ENCODE measurements around the gene SAMHD1.
A peak's percentile ranks its signal among the peaks of the same experiment; 100 is the strongest.
"Not testable (repeated sequence)": the region's sequence is repeated elsewhere in the genome, so short reads cannot be mapped to it uniquely, and the experiment has no call there.

The SAMHD1 gene

DNA sequence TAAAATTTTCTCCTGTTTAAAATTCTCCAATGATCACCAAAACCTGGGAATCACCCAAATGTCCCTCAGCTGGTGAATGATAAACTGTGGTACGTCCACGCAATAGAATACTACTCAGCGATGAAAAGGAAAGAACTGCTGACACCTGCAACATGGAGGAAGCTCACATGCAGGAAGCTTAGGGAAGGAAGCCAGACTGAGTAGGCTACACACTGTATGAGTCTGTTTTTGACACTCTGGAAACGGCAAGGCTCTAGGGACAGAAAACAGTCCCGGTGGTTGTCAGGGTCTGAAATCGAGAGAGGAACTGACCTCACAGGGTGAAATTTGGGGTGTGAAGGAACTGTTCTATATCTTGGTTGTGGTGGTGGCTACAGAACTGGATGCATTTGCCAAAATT, 100.7 kb downstream of the SAMHD1 start:
- H3K27me3 ChIP-seq (ENCODE audit: control insufficient read depth in 5 of 5, insufficient read depth in 4 of 5, low read length in 5 of 5) = no peaks in the 10 kb centered on the region
- H3K27ac ChIP-seq (ENCODE audit: low read depth, low read length) = no peak overlapping the region
- H3K36me3 ChIP-seq (ENCODE audit: control insufficient read depth in 5 of 5, insufficient read depth in 5 of 5, low read length in 5 of 5) = peaks cover 0 to 3% (median 0%) of the 10 kb centered on the region in 5 donors
- H3K9ac ChIP-seq (ENCODE audit: low read length in 5 of 5) = no peak overlapping the region
- peaks cover 17 to 81% (median 64%) of the 10 kb centered on the region in 5 donors for H3K4me1 ChIP-seq (ENCODE audit: control insufficient read depth in 5 of 5, insufficient read depth in 5 of 5, low read length in 5 of 5)
- H3K9me3 ChIP-seq (ENCODE audit: control insufficient read depth in 5 of 5, low read length in 5 of 5) = peaks cover 0 to 3% (median 2%) of the 10 kb centered on the region in 5 donors
- no peak overlapping the region for H3K4me3 ChIP-seq (ENCODE audit: low read depth in 1 of 5, low read length in 5 of 5)

GRCh38 chr20:36849333-36850065, 102.0 kb downstream of the SAMHD1 start:
- peaks cover 0 to 3% (median 0%) of the 10 kb centered on the region in 5 donors for H3K36me3 ChIP-seq (ENCODE audit: control insufficient read depth in 5 of 5, insufficient read depth in 5 of 5, low read length in 5 of 5)
- peaks cover 13 to 76% (median 61%) of the 10 kb centered on the region in 5 donors for H3K4me1 ChIP-seq (ENCODE audit: control insufficient read depth in 5 of 5, insufficient read depth in 5 of 5, low read length in 5 of 5)
- peaks cover 0 to 3% (median 2%) of the 10 kb centered on the region in 5 donors for H3K9me3 ChIP-seq (ENCODE audit: control insufficient read depth in 5 of 5, low read length in 5 of 5)
- H3K9ac ChIP-seq (ENCODE audit: low read length in 5 of 5) = no peak overlapping the region
- H3K4me3 ChIP-seq (ENCODE audit: low read depth in 1 of 5, low read length in 5 of 5) = no peak overlapping the region
- H3K27ac ChIP-seq (ENCODE audit: low read depth, low read length) = no peak overlapping the region
- no peaks in the 10 kb centered on the region for H3K27me3 ChIP-seq (ENCODE audit: control insufficient read depth in 5 of 5, insufficient read depth in 4 of 5, low read length in 5 of 5)

DNA sequence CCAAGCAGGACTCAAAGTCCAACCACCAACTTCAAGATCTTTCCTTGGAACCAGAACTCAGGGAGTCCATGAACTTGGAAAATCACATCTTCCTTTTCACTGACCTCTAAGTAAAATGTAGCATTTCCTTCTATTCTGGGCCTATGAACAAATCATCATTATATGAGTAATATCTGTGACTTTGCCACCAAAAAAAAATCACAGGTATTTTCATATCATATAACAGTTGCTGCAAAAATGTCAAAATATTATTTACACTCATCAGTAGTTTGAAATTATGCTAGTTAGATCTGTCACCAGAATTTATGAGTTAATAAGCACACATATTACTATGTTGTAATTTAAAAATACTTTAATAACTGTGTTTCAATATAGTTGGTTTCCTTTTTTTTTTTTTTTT, 102.8 kb downstream of the SAMHD1 start:
- peaks cover 0 to 3% (median 2%) of the 10 kb centered on the region in 5 donors for H3K9me3 ChIP-seq (ENCODE audit: control insufficient read depth in 5 of 5, low read length in 5 of 5)
- H3K27ac ChIP-seq (ENCODE audit: low read depth, low read length) = peak overlapping the region; percentile 83
- H3K36me3 ChIP-seq (ENCODE audit: control insufficient read depth in 5 of 5, insufficient read depth in 5 of 5, low read length in 5 of 5) = peaks cover 0 to 3% (median 0%) of the 10 kb centered on the region in 5 donors
- no peak overlapping the region for H3K4me3 ChIP-seq (ENCODE audit: low read depth in 1 of 5, low read length in 5 of 5)
- H3K9ac ChIP-seq (ENCODE audit: low read length in 5 of 5) = no peak overlapping the region
- H3K27me3 ChIP-seq (ENCODE audit: control insufficient read depth in 5 of 5, insufficient read depth in 4 of 5, low read length in 5 of 5) = no peaks in the 10 kb centered on the region
- peaks cover 11 to 70% (median 53%) of the 10 kb centered on the region in 5 donors for H3K4me1 ChIP-seq (ENCODE audit: control insufficient read depth in 5 of 5, insufficient read depth in 5 of 5, low read length in 5 of 5)

DNA sequence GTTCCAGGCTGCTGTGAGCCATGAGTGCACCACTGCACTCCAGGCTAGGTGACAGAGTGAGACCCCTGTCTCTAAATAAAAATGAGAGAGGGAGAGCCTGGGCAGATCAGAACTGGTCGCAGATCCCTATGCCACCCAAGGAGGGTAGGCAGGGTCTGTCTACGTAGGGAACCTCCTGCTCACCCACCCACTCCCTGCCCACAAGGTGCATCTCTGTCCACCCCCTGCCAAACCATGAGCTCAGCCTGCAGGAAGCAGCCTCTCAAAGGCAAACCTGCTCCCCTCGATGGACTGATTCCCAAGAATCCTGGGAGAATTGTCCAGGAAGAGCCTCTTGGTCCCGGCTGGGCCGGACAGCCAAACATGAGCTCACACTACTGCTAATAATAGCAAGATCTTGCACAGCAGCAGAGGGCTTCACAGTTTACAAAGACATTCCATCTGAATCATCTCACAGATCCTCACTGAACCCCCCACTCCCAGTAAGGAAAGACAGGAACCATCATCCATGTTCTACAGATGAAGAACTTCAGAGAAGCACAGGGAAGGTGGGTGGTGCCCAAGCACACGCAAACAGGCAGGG, 103.3 kb downstream of the SAMHD1 start:
- Histone ChIP-seq H3K4me1 (ENCODE audit: control insufficient read depth in 5 of 5, insufficient read depth in 5 of 5, low read length in 5 of 5) (peaks cover 12 to 70% (median 56%) of the 10 kb centered on the region in 5 donors), H3K27ac (ENCODE audit: low read depth, low read length) (peak overlapping the region; percentile 83), H3K9ac (ENCODE audit: low read length in 5 of 5) (no peak overlapping the region), H3K9me3 (ENCODE audit: control insufficient read depth in 5 of 5, low read length in 5 of 5) (peaks cover 0 to 3% (median 2%) of the 10 kb centered on the region in 5 donors), H3K27me3 (ENCODE audit: control insufficient read depth in 5 of 5, insufficient read depth in 4 of 5, low read length in 5 of 5) (no peaks in the 10 kb centered on the region), H3K36me3 (ENCODE audit: control insufficient read depth in 5 of 5, insufficient read depth in 5 of 5, low read length in 5 of 5) (no peaks in the 10 kb centered on the region), H3K4me3 (ENCODE audit: low read depth in 1 of 5, low read length in 5 of 5) (no peak overlapping the region)

DNA sequence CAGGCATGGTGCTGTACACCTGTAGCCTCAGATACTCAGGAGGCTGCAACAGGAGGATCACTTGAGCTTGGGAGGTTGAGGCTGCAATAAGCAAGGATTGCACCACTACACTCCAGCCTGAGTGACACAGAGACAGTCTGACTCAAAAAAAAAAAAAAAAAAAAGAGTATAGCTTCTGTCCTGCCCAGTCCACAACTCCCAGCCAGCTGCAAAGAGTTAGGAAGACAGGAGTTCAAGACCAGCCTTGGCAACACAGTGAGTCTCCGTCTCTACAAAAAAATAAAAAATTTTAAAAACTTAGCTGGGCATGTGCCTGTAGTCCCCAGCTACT, 103.8 kb downstream of the SAMHD1 start:
- peaks cover 0 to 3% (median 2%) of the 10 kb centered on the region in 5 donors for H3K9me3 ChIP-seq (ENCODE audit: control insufficient read depth in 5 of 5, low read length in 5 of 5)
- no peak overlapping the region for H3K9ac ChIP-seq (ENCODE audit: low read length in 5 of 5)
- H3K27ac ChIP-seq (ENCODE audit: low read depth, low read length) = peak overlapping the region; percentile 83
- H3K4me3 ChIP-seq (ENCODE audit: low read depth in 1 of 5, low read length in 5 of 5) = no peak overlapping the region
- peaks cover 12 to 71% (median 58%) of the 10 kb centered on the region in 5 donors for H3K4me1 ChIP-seq (ENCODE audit: control insufficient read depth in 5 of 5, insufficient read depth in 5 of 5, low read length in 5 of 5)
- H3K36me3 ChIP-seq (ENCODE audit: control insufficient read depth in 5 of 5, insufficient read depth in 5 of 5, low read length in 5 of 5) = no peaks in the 10 kb centered on the region
- H3K27me3 ChIP-seq (ENCODE audit: control insufficient read depth in 5 of 5, insufficient read depth in 4 of 5, low read length in 5 of 5) = no peaks in the 10 kb centered on the region

DNA sequence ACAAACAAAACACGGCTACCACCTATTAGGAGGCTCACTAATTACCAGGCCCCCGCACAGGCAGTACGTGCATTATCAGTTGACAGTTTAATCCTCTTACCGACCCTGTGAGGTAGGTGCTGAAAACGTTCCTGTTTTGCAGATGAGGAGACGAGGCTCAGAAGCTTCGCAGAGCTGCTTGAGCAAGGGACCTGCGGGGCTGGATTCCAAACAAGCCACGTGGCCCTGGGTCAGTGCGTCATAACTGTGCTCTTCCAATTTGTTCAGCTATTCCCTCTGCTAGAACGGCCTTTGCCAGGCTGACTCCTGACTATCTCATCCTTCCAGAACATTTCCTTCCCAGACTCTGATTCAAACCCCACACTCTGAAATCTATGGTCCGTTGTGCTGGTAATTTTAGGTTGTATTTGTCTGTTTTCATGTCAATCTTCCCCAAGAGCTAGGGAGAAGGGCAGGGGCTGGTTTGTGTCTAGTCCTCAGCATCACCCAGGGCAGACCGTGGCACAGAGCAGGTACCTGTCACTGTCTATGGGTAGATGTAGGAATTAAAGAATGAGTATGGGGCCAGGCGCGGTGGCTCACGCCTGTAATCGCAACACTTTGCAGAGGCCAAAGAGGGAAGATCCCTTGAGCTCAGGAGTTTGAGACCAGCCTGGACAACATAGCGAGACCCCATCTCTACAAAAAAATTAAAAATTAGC, 104.3 kb downstream of the SAMHD1 start:
- peaks cover 12 to 72% (median 55%) of the 10 kb centered on the region in 5 donors for H3K4me1 ChIP-seq (ENCODE audit: control insufficient read depth in 5 of 5, insufficient read depth in 5 of 5, low read length in 5 of 5)
- peaks cover 0 to 3% (median 2%) of the 10 kb centered on the region in 5 donors for H3K9me3 ChIP-seq (ENCODE audit: control insufficient read depth in 5 of 5, low read length in 5 of 5)
- no peaks in the 10 kb centered on the region for H3K36me3 ChIP-seq (ENCODE audit: control insufficient read depth in 5 of 5, insufficient read depth in 5 of 5, low read length in 5 of 5)
- peak overlapping the region; percentile 83 for H3K27ac ChIP-seq (ENCODE audit: low read depth, low read length)
- peak overlapping the region in 1 of 5 donors; percentile 44 for H3K9ac ChIP-seq (ENCODE audit: low read length in 5 of 5)
- H3K27me3 ChIP-seq (ENCODE audit: control insufficient read depth in 5 of 5, insufficient read depth in 4 of 5, low read length in 5 of 5) = no peaks in the 10 kb centered on the region
- no peak overlapping the region for H3K4me3 ChIP-seq (ENCODE audit: low read depth in 1 of 5, low read length in 5 of 5)

- Histone ChIP-seq H3K27ac (ENCODE audit: low read depth, low read length) (no peak overlapping the region), H3K4me1 (ENCODE audit: control insufficient read depth in 5 of 5, insufficient read depth in 5 of 5, low read length in 5 of 5) (peaks cover 12 to 72% (median 50%) of the 10 kb centered on the region in 5 donors), H3K27me3 (ENCODE audit: control insufficient read depth in 5 of 5, insufficient read depth in 4 of 5, low read length in 5 of 5) (no peaks in the 10 kb centered on the region), H3K9ac (ENCODE audit: low read length in 5 of 5) (peak overlapping the region in 1 of 5 donors; percentile 28), H3K9me3 (ENCODE audit: control insufficient read depth in 5 of 5, low read length in 5 of 5) (no peaks in the 10 kb centered on the region), H3K4me3 (ENCODE audit: low read depth in 1 of 5, low read length in 5 of 5) (no peak overlapping the region), H3K36me3 (ENCODE audit: control insufficient read depth in 5 of 5, insufficient read depth in 5 of 5, low read length in 5 of 5) (no peaks in the 10 kb centered on the region)
These were observed 106.1 kb downstream of the SAMHD1 start for GRCh38 chr20:36845288-36845971.

DNA sequence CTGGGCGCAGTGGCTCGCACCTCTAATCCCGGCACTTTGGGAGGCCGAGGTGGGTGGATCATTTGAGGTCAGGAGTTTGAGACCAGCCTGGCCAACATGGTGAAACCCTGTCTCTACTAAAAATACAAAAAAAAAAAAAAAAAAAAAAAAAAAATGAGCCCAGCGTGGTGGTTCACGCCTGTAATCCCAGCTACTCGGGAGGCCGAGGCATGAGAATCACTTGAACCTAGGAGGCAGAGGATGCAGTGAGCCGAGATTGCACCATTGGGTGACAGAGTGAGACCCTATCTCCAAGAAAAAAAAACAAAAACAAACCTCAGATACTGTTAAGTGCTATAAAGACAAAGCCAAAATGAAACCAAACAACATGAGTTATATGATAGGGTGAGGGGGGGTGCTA, 110.5 kb downstream of the SAMHD1 start:
- not testable (repeated sequence) for H3K9me3 ChIP-seq (ENCODE audit: control insufficient read depth in 5 of 5, low read length in 5 of 5); H3K9ac ChIP-seq (ENCODE audit: low read length in 5 of 5); H3K27me3 ChIP-seq (ENCODE audit: control insufficient read depth in 5 of 5, insufficient read depth in 4 of 5, low read length in 5 of 5); H3K4me3 ChIP-seq (ENCODE audit: low read depth in 1 of 5, low read length in 5 of 5)
- peak overlapping the region; percentile 7 for H3K27ac ChIP-seq (ENCODE audit: low read depth, low read length)
- peaks cover 2 to 43% (median 26%) of the 10 kb centered on the region in 5 donors for H3K4me1 ChIP-seq (ENCODE audit: control insufficient read depth in 5 of 5, insufficient read depth in 5 of 5, low read length in 5 of 5)
- peaks cover 0 to 13% (median 9%) of the 10 kb centered on the region in 5 donors for H3K36me3 ChIP-seq (ENCODE audit: control insufficient read depth in 5 of 5, insufficient read depth in 5 of 5, low read length in 5 of 5)
